Ramos (cell line): Measurements from ENCODE around the gene DNAJB1.

Experiments used
- in situ Hi-C: fragments of 300-500 bp; cut with MboI; formaldehyde crosslinking; loops from one replicate; pipeline ENCODE4 v1.14.3; 2022; ENCODE audit warnings: low sequenced_read_pairs; ENCODE audit not compliant: unreplicated experiment

The DNAJB1 gene

GRCh38 chr19:14476673-14477401 is 41.4 kb downstream of the DNAJB1 start:
- in situ Hi-C loops: loop anchor here (5.0 kb wide), 1 partner anchor 50 kb away; no protein-coding TSS in a partner anchor

GRCh38 chr19:14476327-14476672 is 41.9 kb downstream of the DNAJB1 start:
- in situ Hi-C loops: loop anchor here (5.0 kb wide), 1 partner anchor 49 kb away; no protein-coding TSS in a partner anchor

DNA sequence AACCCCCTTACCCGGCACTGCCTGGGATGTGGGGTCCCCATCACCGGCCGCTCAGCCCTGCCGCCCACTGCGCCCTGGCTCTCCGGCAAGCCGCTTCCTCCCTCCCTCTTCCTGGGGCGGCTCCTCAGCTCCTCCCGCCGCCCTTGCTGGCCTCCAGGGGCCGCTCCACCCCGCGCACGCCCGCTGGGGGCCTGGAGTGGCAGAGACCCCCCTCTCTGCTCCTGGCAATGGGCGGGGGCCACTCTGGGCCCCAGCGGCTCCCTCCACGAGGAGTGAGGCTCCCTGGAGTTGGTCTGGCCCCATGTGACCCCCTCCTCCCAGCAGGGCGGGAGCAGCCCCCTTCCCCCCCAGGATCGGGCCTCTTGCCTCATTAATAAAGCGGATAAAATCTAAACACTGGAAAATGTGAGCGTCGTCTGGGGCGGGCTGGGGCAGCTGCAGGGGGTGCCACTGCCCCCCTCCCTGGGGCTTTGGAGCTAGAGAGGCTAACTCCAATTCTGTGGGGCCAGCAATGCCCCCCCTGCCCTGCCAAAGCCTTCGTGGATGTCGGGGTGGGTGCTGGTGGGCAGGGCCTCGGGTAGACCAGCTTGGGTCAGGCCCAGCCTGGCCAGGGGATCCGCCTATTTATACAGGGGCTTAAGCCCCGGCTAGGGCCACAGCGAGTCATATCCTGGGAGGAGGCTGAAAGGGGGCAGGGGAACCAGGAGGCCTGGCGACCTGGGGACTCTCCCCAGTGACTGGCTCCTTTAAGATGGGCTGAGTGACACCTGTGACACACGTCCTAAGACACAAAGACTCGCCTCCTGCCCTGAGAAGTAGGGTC is 42.7 kb downstream of the DNAJB1 start, which contains the start of gene PTGER1:
Gene PTGER1, minus strand, starts transcription at position 104 of the 823 bp plus-strand sequence. CDS start 1,034 bp downstream, outside the sequence.
- in situ Hi-C loops: loop anchor here (5.0 kb wide), 1 partner anchor 48 kb away; no protein-coding TSS in a partner anchor

- in situ Hi-C loops: loop anchor here (5.0 kb wide), 1 partner anchor 48 kb away; no protein-coding TSS in a partner anchor
These were observed 43.4 kb downstream of the DNAJB1 start for GRCh38 chr19:14474827-14475226.

DNA sequence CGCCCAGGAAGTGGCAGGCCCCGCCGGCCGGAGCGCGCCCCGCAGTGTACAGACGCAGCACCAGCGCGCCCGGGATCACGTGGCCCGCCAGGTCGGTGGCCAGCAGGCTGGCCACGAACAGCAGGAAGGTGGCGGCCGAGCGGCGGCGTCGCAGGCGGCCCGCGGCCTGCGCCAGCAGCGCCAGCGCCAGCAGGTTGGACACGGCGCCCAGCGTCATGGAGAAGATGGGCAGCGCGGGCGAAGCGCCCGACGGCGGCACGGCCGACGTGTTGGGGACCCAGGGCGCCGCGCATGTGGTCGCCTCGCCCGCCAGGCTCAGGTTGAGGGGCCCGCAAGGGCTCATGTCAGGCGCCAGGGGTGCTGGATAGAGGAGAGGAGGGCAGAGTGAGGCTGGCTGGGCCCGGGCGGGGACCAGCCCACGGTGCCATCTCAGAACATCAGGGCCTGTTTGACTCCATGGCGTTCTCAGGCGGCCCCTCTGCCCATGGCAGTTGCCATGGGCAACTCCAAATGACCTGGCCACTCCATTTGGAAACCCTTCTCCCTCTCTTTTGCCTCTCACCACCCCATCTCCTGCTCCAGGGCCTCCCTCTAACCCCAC is 44.1 kb downstream of the DNAJB1 start:
- in situ Hi-C loops: no loop called here

DNA sequence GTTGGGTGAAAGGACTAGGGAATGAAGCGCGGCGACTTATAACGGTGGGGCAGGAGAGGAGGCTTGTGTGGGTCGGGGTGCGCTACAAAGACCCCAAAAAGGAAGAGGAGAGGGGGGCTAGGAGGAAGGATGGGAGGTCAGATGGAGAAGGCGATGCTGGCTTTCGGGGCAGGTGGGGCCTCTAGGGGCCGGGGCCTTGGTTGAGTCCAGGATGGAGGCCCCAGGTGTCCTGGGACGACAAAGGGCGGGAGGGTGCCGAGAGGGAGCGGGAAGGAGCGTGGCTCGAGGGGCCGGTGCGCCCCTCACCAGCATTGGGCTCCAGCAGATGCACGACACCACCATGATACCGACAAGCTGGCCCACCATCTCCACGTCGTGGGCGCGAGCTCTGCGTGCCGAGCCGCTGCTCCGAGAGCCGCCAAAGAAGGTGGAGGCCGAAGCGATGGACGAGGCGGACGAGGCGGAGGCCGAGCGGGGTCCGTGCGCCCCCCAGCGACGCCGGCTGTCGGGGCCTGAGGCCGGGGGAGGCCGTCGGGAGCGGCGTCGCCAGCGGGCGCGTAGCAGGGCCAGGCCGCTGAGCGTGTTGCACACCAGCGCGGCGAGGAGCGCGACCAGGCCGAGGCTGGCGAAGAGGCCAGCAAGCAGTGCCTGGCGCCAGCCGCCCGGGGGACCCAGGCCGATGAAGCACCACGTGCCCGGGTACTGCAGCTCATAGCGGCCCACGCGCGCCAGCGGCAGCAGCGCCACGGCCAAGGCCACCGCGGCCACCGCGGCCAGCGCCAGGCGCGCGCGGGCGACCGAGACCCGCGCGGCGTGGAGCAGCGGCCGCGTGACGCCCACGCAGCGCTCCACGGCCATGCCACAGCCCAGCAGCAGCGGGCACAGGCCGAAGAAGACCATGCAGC is 44.9 kb downstream of the DNAJB1 start:
- in situ Hi-C loops: no loop called here

- in situ Hi-C loops: no loop called here
These were observed 45.8 kb downstream of the DNAJB1 start for GRCh38 chr19:14472202-14472938.

- in situ Hi-C loops: no loop called here
These were observed 46.6 kb downstream of the DNAJB1 start for GRCh38 chr19:14471436-14472187.

DNA sequence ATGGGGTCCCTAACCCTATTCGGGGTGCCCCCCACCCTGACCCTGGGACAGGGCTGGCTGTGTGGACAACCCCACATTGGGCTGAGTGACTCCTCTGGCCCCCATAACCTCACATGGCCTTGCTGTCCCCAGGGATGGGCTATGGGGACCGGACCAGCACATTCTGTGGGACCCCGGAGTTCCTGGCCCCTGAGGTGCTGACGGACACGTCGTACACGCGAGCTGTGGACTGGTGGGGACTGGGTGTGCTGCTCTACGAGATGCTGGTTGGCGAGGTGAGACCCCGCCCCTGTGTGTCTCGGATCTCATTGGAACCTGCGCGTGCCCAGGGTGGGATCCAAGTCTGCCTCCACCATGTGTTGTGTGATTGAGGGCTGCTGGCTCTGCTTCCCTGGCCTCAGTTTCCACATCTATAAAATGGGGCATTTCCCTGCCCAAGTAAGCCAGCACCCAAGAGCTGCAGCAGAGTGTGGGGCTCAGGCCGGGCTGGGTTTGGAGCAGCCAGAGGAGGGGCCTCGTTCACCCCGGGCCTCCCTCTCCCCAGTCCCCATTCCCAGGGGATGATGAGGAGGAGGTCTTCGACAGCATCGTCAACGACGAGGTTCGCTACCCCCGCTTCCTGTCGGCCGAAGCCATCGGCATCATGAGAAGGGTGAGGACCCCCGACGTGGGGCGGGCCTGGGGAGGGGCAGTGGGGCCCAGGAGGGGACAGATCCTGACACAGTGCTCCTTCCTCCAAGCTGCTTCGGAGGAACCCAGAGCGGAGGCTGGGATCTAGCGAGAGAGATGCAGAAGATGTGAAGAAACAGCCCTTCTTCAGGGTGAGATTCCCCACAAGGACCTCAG is 47.9 kb downstream of the DNAJB1 start:
- in situ Hi-C loops: no loop called here

GRCh38 chr19:14467816-14468215 is 50.4 kb downstream of the DNAJB1 start:
- in situ Hi-C loops: no loop called here

DNA sequence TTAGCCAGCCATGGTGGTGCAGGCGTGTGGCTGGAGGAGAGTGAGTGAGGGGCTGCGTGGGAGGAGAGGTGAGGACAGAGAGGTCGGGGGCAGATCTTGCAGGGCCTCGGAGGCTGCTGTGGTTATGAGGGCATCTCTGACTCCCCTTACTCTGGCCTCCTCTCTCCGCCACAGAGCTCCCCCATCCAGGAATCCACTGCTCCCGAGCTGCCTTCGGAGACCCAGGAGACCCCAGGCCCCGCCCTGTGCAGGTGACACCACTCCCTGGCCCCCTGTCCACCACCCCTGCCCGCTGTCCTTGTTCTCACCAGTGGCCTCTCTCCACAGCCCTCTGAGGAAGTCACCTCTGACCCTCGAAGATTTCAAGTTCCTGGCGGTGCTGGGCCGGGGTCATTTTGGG is 50.8 kb downstream of the DNAJB1 start:
- in situ Hi-C loops: no loop called here
